Measurements from ENCODE around the gene THADA. TPM values are rescaled to one million over a fixed set of nuclear protein-coding genes. Genes with fewer than 3 reads are reported as not detected.

THADA gene
- total RNA-seq, 2 donors from 2014 or later: 14.5 to 16.1 TPM

- Histone ChIP-seq H3K4me1 (peaks cover 0 to 13% of the 10 kb centered on the region in 2 donors), H3K27ac (peak overlapping the region; percentile 31 to 35), H3K36me3 (peaks cover 4% of the 10 kb centered on the region), H3K27me3 (no peaks in the 10 kb centered on the region), H3K4me3 (no peak overlapping the region), H3K9me3 (no peaks in the 10 kb centered on the region)
- no peak for DNase-seq (ENCODE audit: low spot score)
- TF ChIP-seq CTCF (IDR thresholded peaks at IDR 0.05): no peak
Measured at GRCh38 chr2:43427032-43427424, 168.8 kb downstream of the THADA start.

- no peaks in the 10 kb centered on the region for H3K27me3 ChIP-seq
- H3K27ac ChIP-seq: peak overlapping the region; percentile 31 to 35
- no peak for DNase-seq (ENCODE audit: low spot score)
Measured at GRCh38 chr2:43426305-43427031, 169.4 kb downstream of the THADA start.

GRCh38 chr2:43425659-43426058, 170.2 kb downstream of the THADA start:
- no peak for TF ChIP-seq CTCF (IDR thresholded peaks at IDR 0.05)
- peaks cover 4% of the 10 kb centered on the region for H3K36me3 ChIP-seq
- H3K9me3 ChIP-seq: no peaks in the 10 kb centered on the region
- no peak overlapping the region for H3K4me3 ChIP-seq
- no peaks in the 10 kb centered on the region for H3K27me3 ChIP-seq
- DNase-seq (ENCODE audit: low spot score): no peak
- no peak overlapping the region for H3K27ac ChIP-seq
- H3K4me1 ChIP-seq: peaks cover 0 to 17% of the 10 kb centered on the region in 2 donors

More at GRCh38 chr2:43426305-43427031, 169.4 kb downstream of the THADA start:
- Histone ChIP-seq H3K36me3 (peaks cover 4% of the 10 kb centered on the region), H3K4me1 (peaks cover 0 to 13% of the 10 kb centered on the region in 2 donors), H3K9me3 (no peaks in the 10 kb centered on the region), H3K4me3 (no peak overlapping the region)
- no peak for TF ChIP-seq CTCF (IDR thresholded peaks at IDR 0.05)

GRCh38 chr2:43424262-43425207, 171.3 kb downstream of the THADA start:
- Histone ChIP-seq H3K4me3 (no peak overlapping the region), H3K4me1 (peaks cover 0 to 24% of the 10 kb centered on the region in 2 donors), H3K9me3 (no peaks in the 10 kb centered on the region), H3K36me3 (peaks cover 4% of the 10 kb centered on the region), H3K27me3 (no peaks in the 10 kb centered on the region), H3K27ac (no peak overlapping the region)
- TF ChIP-seq CTCF (IDR thresholded peaks at IDR 0.05): no peak
- no peak for DNase-seq (ENCODE audit: low spot score)

GRCh38 chr2:43423941-43424261, 171.9 kb downstream of the THADA start:
- peaks cover 0 to 25% of the 10 kb centered on the region in 2 donors for H3K4me1 ChIP-seq
- TF ChIP-seq CTCF (IDR thresholded peaks at IDR 0.05): no peak
- no peak overlapping the region for H3K27ac ChIP-seq
- no peak overlapping the region for H3K4me3 ChIP-seq
- peaks cover 4% of the 10 kb centered on the region for H3K36me3 ChIP-seq
- no peak for DNase-seq (ENCODE audit: low spot score)
- H3K9me3 ChIP-seq: no peaks in the 10 kb centered on the region
- H3K27me3 ChIP-seq: no peaks in the 10 kb centered on the region

Data from right atrium auricular region (tissue), 2 donors.